GM18520 (cell line): ENCODE results near the gene HS1BP3.

Experiments
- ATAC-seq: cut with Tn5 transposase; IDR thresholded peaks from one replicate; pipeline ENCODE4 v1.9.1; 2021; ENCODE audit not compliant: unreplicated experiment

The HS1BP3 gene

DNA sequence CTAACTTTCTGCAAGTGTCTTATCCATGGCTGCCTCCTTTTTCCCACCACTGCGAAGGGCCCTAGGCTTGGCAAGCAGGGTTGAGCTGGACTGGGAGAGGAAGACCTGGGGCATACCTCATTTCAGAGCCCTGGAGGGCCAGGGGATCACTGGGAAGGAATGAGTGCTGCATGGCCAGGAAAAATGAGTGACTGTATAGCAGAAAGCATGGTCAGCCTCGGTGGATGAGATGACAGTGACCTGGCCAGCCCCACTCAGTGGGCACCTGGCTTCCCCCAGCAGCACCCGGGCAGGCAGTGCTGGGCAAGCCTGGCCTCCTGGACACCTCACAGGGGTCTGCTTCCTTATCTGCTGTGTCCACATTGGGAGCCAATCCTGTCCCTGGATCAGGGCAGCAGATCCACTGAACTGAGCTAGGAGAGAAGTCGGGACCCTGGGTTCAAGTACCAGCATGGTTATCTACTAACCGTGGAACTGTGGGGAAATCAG is 76.4 kb downstream of the HS1BP3 start:
- no peak for ATAC-seq

- no peak for ATAC-seq
Measured at GRCh38 chr2:20573620-20574422, 77.1 kb downstream of the HS1BP3 start.

GRCh38 chr2:20572221-20572620 is 78.7 kb downstream of the HS1BP3 start:
- ATAC-seq: no peak

GRCh38 chr2:20571644-20572215 is 79.2 kb downstream of the HS1BP3 start:
- ATAC-seq: no peak

DNA sequence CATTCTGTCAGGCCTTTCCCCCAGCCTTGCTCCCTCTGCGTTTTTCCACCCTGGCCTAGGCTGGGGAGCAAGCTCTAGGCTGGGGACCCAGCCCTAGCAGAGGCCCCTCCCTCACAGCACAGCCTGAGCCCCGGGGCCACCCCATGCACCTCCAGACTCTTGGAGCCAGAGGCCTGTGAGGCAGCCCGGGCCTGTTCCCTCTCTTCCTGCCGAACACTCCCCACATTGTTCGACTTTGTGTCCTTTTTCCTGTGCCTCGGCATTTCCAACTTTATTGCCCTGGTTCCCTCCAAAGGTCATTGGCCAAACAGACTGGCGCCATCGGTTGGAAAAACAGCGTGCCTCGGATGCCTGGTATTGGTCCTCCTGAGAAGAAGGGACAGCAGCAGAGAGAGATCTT is 79.7 kb downstream of the HS1BP3 start:
- ATAC-seq: no peak

GRCh38 chr2:20570249-20570648 is 80.6 kb downstream of the HS1BP3 start:
- no peak for ATAC-seq

GRCh38 chr2:20569464-20570223 is 81.3 kb downstream of the HS1BP3 start:
- ATAC-seq: no peak

- ATAC-seq: no peak
Measured at GRCh38 chr2:20568501-20569463, 82.1 kb downstream of the HS1BP3 start.

DNA sequence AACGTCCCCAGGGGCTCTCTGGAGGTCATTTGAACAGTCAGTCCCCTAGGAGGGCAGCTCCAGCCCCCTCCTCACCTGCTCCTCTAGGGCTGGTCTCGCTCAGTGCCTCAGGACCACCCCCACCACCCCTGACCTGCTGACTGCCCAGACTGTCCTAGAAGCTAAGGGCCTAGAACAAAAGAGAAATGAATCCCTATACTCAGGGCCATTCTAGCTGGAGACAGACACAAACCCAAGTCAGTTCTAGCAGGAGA is 83.0 kb downstream of the HS1BP3 start:
- no peak for ATAC-seq
